Peyer's patch (tissue), 4 donors: Measurements from ENCODE around the gene FBXL3. TPM values are rescaled to one million over a fixed set of nuclear protein-coding genes. Genes with fewer than 3 reads are reported as not detected.

Experiments used
- DNase-seq, 3 donors: peaks; one replicate each; pipeline ENCODE4 v3.0.0-alpha.2; 2017 to 2019
- H3K27ac ChIP-seq, 4 donors: fragments of 200-600 bp; sonication (generic); one replicate each; pipeline ENCODE4 v1.5.1; 2016 to 2019
- H3K27me3 ChIP-seq, 2 donors: fragments of 200-600 bp; sonication (generic); one replicate each; pipeline ENCODE4 v1.5.1; 2019
- H3K36me3 ChIP-seq, 3 donors: fragments of 200-600 bp; sonication (generic); one replicate each; pipeline ENCODE4 v1.5.1; 2016 to 2019
- H3K4me1 ChIP-seq, 4 donors: fragments of 200-600 bp; sonication (generic); one replicate each; pipeline ENCODE4 v1.5.1; 2016 to 2019
- H3K4me3 ChIP-seq, 4 donors: fragments of 200-600 bp; sonication (generic); 1 replicate in 3 of 4; 2 replicates in 1 of 4; pipeline ENCODE4 v1.5.1; 2016 to 2019; ENCODE audit warnings: mild to moderate bottlenecking in 1 of 4
- H3K9me3 ChIP-seq, 4 donors: fragments of 200-600 bp; sonication (generic); one replicate each; pipeline ENCODE4 v1.5.1; 2016 to 2019; ENCODE audit warnings: mild to moderate bottlenecking in 1 of 4
- POLR2A ChIP-seq, 2 donors: fragments of 450-650 bp; IDR thresholded peaks; one replicate each; pipeline ENCODE4 v1.5.1; 2017; ENCODE audit warnings: antibody characterized with exemption in 2 of 2, mild to moderate bottlenecking in 2 of 2, moderate library complexity in 2 of 2
- total RNA-seq, 4 donors: library from RNA; depleted of rRNA; stranded (reverse); fragments of >200 nt; gene quantifications; one replicate each; pipeline ENCODE4 v1.1.0, GENCODE V29; 2016
- TF ChIP-seq, protein P1 (sequence below), 6 experiments: fragments of 450-650 bp in 4 of 6; fragments of 200-600 bp in 2 of 6; sonication (generic) in 1 of 6; IDR thresholded peaks; one replicate each; pipeline ENCODE4 v1.5.1; 2017 to 2019; ENCODE audit warnings: antibody characterized with exemption in 6 of 6, mild to moderate bottlenecking in 3 of 6, moderate library complexity in 1 of 6

Gene FBXL3
- total RNA-seq, 4 donors from 2014 or later = 48.7 to 66.2 (median 52.7) TPM

DNA sequence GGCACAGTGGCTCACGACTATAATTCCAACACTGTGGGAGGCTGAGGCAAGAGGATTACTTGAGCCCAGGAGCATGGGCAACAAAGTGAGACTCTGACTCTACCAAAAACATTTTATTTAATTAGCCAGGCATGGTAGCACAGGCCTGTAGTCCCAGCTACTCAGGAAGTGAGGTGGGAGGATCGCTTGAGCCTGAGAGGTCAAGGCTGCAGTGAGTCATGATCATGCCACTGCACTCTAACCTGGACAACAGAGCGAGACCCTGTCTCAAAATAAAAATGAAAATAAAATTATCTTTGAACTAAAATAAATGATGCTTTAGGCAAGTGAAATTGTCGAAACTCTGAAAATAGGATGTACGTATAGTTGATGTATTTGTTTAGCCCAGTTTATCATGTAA, 43.3 kb downstream of the FBXL3 start:
- no peaks in the 10 kb centered on the region for H3K36me3 ChIP-seq
- TF ChIP-seq, protein P1, sequence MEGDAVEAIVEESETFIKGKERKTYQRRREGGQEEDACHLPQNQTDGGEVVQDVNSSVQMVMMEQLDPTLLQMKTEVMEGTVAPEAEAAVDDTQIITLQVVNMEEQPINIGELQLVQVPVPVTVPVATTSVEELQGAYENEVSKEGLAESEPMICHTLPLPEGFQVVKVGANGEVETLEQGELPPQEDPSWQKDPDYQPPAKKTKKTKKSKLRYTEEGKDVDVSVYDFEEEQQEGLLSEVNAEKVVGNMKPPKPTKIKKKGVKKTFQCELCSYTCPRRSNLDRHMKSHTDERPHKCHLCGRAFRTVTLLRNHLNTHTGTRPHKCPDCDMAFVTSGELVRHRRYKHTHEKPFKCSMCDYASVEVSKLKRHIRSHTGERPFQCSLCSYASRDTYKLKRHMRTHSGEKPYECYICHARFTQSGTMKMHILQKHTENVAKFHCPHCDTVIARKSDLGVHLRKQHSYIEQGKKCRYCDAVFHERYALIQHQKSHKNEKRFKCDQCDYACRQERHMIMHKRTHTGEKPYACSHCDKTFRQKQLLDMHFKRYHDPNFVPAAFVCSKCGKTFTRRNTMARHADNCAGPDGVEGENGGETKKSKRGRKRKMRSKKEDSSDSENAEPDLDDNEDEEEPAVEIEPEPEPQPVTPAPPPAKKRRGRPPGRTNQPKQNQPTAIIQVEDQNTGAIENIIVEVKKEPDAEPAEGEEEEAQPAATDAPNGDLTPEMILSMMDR (IDR thresholded peaks at IDR 0.05) = no peak
- no peak for TF ChIP-seq POLR2A (IDR thresholded peaks at IDR 0.05)
- no peaks in the 10 kb centered on the region for H3K9me3 ChIP-seq
- no peak overlapping the region for H3K4me3 ChIP-seq
- no peak for DNase-seq
- H3K27ac ChIP-seq = no peak overlapping the region
- peaks cover 0 to 8% (median 0%) of the 10 kb centered on the region in 4 donors for H3K4me1 ChIP-seq
- H3K27me3 ChIP-seq = no peaks in the 10 kb centered on the region

DNA sequence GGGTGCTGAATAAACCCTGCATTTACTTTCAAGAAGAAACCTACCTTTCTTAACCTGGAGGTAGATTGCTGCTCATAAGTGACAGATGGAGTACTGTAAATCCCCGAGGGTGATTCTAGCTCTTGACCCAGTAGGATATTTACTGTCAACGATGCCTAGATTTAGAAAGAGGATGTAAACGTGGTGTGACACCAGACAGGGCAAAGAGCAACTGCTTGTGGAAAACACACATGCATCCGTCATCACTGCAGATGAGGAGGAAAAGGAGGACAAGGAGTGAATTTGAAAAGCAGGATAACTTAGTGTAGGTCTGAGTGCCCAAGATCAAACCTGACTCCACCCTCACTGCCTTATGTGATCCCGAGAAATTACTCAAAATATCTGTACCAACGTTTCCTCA, 44.9 kb downstream of the FBXL3 start:
- Histone ChIP-seq H3K27me3 (no peaks in the 10 kb centered on the region), H3K27ac (no peak overlapping the region), H3K9me3 (no peaks in the 10 kb centered on the region), H3K4me3 (no peak overlapping the region), H3K4me1 (peaks cover 0 to 8% (median 0%) of the 10 kb centered on the region in 4 donors), H3K36me3 (no peaks in the 10 kb centered on the region)
- TF ChIP-seq, protein P1 (IDR thresholded peaks at IDR 0.05) = no peak
- TF ChIP-seq POLR2A (IDR thresholded peaks at IDR 0.05) = no peak
- no peak for DNase-seq

DNA sequence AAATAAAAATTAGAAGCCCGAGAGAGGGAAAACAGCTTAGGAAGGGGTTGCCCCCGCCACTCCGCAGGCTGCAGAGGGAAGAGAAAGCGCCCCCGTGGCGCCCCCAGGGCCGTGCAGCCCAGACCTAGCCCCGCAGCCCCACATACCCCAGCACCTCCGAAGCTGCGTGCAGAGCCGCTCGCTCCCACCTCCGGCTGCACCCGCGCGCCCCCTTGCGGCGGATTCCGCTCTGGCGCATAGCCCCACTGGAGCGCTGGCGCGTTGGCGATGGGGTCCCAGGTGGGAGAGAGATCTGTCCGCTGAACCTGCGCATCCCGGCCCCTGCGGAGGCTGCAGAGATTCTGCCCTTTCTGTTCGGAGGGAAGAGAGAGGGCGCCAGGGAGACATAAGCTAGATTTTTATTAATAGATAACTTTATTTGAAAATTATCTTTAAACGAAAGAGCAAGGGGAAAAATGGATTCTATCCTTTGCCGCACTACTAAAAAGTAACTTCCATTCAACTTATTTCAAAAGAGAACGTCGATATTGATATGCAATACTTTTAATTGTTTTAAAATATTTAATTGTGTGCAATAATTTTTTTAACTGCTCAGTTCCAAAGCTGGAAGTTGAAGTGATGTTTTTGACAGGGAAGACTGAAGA, 46.8 kb downstream of the FBXL3 start:
- DNase-seq = peak; percentile 75 to 90 (median 85)
- peak overlapping the region in 3 of 4 donors; percentile 24 to 35 (median 30) for H3K4me3 ChIP-seq
- TF ChIP-seq POLR2A (IDR thresholded peaks at IDR 0.05) = no peak
- TF ChIP-seq, protein P1 (IDR thresholded peaks at IDR 0.05) = peak; percentile 64 to 99 (median 77)

DNA sequence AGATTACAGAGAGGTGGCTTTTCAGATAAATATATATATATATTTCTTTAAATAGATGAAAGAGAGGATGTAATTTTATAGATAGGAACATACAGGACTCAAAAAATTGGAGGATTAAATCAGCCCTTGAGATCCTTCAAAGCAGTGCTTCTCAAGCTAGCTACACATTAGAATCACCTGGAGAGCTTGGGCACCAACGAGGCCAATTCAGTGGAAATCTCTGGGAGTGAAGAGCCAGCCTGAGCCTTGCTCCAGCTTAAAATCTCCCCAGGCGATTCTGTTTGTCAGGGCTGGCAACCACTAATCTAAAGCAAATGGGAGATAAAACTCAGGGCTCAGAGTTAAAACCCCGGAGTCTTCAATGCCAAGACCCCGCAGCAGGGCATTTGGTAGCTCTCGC, 50.0 kb downstream of the FBXL3 start:
- no peaks in the 10 kb centered on the region for H3K36me3 ChIP-seq
- TF ChIP-seq POLR2A (IDR thresholded peaks at IDR 0.05) = no peak
- TF ChIP-seq, protein P1 (IDR thresholded peaks at IDR 0.05) = no peak
- peaks cover 0 to 8% (median 0%) of the 10 kb centered on the region in 4 donors for H3K4me1 ChIP-seq
- H3K27me3 ChIP-seq = no peaks in the 10 kb centered on the region
- H3K9me3 ChIP-seq = no peaks in the 10 kb centered on the region
- no peak overlapping the region for H3K4me3 ChIP-seq
- no peak overlapping the region for H3K27ac ChIP-seq
- DNase-seq = no peak

More for the DNA sequence above, 46.8 kb downstream of the FBXL3 start:
- Histone ChIP-seq H3K27ac (no peak overlapping the region), H3K4me1 (peaks cover 0 to 8% (median 0%) of the 10 kb centered on the region in 4 donors), H3K27me3 (no peaks in the 10 kb centered on the region), H3K36me3 (no peaks in the 10 kb centered on the region), H3K9me3 (no peaks in the 10 kb centered on the region)

DNA sequence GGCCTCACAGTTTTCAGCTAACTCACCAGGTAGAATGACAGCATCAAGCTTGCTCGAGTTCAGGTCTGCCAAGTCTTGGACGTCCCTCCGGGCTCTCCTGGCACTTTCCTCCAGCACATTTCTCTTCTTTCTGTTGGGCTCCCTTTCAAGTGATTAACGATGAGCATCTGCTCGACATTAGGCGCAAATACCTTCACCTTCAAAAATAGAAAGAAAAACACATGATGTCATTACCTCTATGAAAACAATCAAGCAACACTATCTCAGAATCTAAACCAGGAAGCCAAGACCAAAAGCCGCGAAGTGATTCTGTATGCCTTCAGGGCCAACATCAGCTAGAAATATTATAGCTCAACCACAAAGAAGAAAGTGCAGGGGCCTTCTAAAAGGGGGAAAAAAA, 50.5 kb downstream of the FBXL3 start:
- TF ChIP-seq POLR2A (IDR thresholded peaks at IDR 0.05) = no peak
- TF ChIP-seq, protein P1 (IDR thresholded peaks at IDR 0.05) = no peak
- Histone ChIP-seq H3K27me3 (no peaks in the 10 kb centered on the region), H3K9me3 (no peaks in the 10 kb centered on the region), H3K4me3 (no peak overlapping the region), H3K27ac (no peak overlapping the region), H3K36me3 (no peaks in the 10 kb centered on the region), H3K4me1 (peaks cover 0 to 8% (median 0%) of the 10 kb centered on the region in 4 donors)
- no peak for DNase-seq
